ENCODE measurements around the gene ARSB. TPM values are rescaled to one million over a fixed set of nuclear protein-coding genes. Genes with fewer than 3 reads are reported as not detected.

Gene ARSB
- total and polyA plus RNA-seq, 10 of the 15 experiments (the other 5 are each of a cell fraction or from before 2014, with no cell fraction given), result 1.2 to 8.2 (median 6.1) TPM

- no peaks in the 10 kb centered on the region for H3K79me2 ChIP-seq (ENCODE audit: control insufficient read depth, insufficient read depth, low read length)
- no peak overlapping the region for H3K9ac ChIP-seq (ENCODE audit: control insufficient read depth, insufficient read depth, low read length)
- peaks cover 12% of the 10 kb centered on the region; the same call in 1 of the 2 replicates for H3K4me1 ChIP-seq (ENCODE audit: control insufficient read depth, insufficient read depth, low read length)
- in situ Hi-C loops (cut with MboI), result no loop called here
- TF ChIP-seq SMAD5 (IDR thresholded peaks at IDR 0.05; ENCODE audit: low read depth), result no peak
- TF ChIP-seq IKZF1 (conservative IDR thresholded peaks at IDR 0.05), result no peak
- no peak for TF ChIP-seq DPF2 (IDR thresholded peaks at IDR 0.05)
- no peak for TF ChIP-seq ZBTB40 (IDR thresholded peaks at IDR 0.05; ENCODE audit: borderline replicate concordance)
- no peak for TF ChIP-seq NBN (IDR thresholded peaks at IDR 0.05)
- TF ChIP-seq SPI1 (IDR thresholded peaks at IDR 0.05; ENCODE audit: borderline replicate concordance, insufficient read depth, low read depth, low read length), result no peak
- no peaks in the 10 kb centered on the region for H4K20me1 ChIP-seq (ENCODE audit: control insufficient read depth, insufficient read depth)
- FAIRE-seq, result no peak
- 83% methylated on average over 7 of the region's 7 CpGs for WGBS (ENCODE audit: insufficient coverage, insufficient replicate concordance, low lambda C conversion rate, missing lambda C conversion rate)
- no TSS peak for BruUV-seq (replicated peaks)
- H3K4me2 ChIP-seq (ENCODE audit: control insufficient read depth, insufficient read depth), result no peak overlapping the region
- POLR2A ChIA-PET, result no interaction called here
- SMC1A ChIA-PET (ENCODE audit: uncharacterized antibody, unreplicated experiment), result interaction anchor here (2.3 kb wide), 1 partner anchor 10 kb away, joined by 8 read pairs; no protein-coding TSS in a partner anchor
- H3K27me3 ChIP-seq (replicated peaks in 1 of 2; ENCODE audit: control insufficient read depth in 2 of 2, insufficient read depth in 2 of 2, low read length in 1 of 2), result no peaks in the 10 kb centered on the region
- H2AFZ ChIP-seq (ENCODE audit: control insufficient read depth, low read depth, low read length), result no peak overlapping the region
- no peaks in the 10 kb centered on the region for H3K36me3 ChIP-seq (ENCODE audit: control insufficient read depth in 2 of 2, insufficient read depth in 2 of 2, low read length in 1 of 2)
- H3K27ac ChIP-seq (ENCODE audit: control insufficient read depth, insufficient read depth), result no peak overlapping the region
- intact Hi-C loops (cut with micrococcal nuclease; ENCODE audit: unreplicated experiment), result no loop called here
- no peaks in the 10 kb centered on the region for H3K9me3 ChIP-seq (replicated peaks; ENCODE audit: control insufficient read depth, insufficient read depth, low read length)
- ATAC-seq, result no peak
- RAD21 ChIA-PET (ENCODE audit: unreplicated experiment), result no interaction called here
- H3K4me3 ChIP-seq, result no peak overlapping the region
- CTCF ChIA-PET, result interaction anchor here (0.6 to 1.1 kb wide), 3 partner anchors 12 to 118 kb away, joined by 3 to 5 read pairs (median 4); no protein-coding TSS in a partner anchor
- DNase-seq (ENCODE audit: low read depth, low spot score), result no peak
These were observed 197.3 kb downstream of the ARSB start for GRCh38 chr5:78787783-78788182.

Measured in GM12878 (cell line).